Fibroblast of the aortic adventitia (primary cell): ENCODE data around the gene APBB1IP. TPM values are rescaled to one million over a fixed set of nuclear protein-coding genes. Genes with fewer than 3 reads are reported as not detected.
"Not testable (repeated sequence)": the region's sequence is repeated elsewhere in the genome, so short reads cannot be mapped to it uniquely, and the experiment has no call there.

ENCODE experiments used
- DNase-seq: peaks from one replicate; pipeline ENCODE4 v3.0.0-alpha.2; 2010; ENCODE audit warnings: low read depth
- H3K4me3 ChIP-seq: 2 replicates; pipeline ENCODE4 v1.5.1; 2011; ENCODE audit warnings: low read depth, mild to moderate bottlenecking, control low read depth, low read length, moderate library complexity
- total RNA-seq: library from RNA; depleted of rRNA; stranded (reverse); fragments of >200 nt; gene quantifications from 2 replicates; pipeline ENCODE4 v1.2.3, GENCODE V29; 2012; ENCODE audit warnings: low replicate concordance
- TF ChIP-seq, protein P1 (sequence below): IDR thresholded peaks from 2 replicates; pipeline ENCODE4 v1.5.1; 2011; ENCODE audit warnings: mild to moderate bottlenecking, low read length, control low read depth, inconsistent platforms; ENCODE audit not compliant: insufficient read depth

Gene APBB1IP
- total RNA-seq, 1 donor, result 2.9 TPM

DNA sequence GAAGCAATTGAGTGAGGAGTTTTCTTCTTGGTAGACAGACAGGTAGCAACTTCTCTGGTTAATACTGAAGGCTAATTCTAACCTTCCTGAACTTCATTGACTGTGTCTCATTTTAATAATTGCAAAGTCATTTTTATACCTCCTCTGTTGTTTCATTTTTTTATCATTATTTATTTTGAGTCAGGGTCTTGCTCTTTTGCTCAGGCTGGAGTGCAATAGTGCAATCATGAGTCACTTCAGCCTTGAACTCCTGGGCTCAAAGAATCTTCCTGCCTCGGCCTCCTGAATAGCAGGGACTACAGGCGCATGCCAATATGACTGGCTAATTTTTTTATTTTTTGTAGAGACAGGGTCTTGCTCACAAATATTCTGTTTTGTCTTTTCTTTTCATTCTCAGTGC, 45.4 kb downstream of the APBB1IP start:
- TF ChIP-seq, protein P1, sequence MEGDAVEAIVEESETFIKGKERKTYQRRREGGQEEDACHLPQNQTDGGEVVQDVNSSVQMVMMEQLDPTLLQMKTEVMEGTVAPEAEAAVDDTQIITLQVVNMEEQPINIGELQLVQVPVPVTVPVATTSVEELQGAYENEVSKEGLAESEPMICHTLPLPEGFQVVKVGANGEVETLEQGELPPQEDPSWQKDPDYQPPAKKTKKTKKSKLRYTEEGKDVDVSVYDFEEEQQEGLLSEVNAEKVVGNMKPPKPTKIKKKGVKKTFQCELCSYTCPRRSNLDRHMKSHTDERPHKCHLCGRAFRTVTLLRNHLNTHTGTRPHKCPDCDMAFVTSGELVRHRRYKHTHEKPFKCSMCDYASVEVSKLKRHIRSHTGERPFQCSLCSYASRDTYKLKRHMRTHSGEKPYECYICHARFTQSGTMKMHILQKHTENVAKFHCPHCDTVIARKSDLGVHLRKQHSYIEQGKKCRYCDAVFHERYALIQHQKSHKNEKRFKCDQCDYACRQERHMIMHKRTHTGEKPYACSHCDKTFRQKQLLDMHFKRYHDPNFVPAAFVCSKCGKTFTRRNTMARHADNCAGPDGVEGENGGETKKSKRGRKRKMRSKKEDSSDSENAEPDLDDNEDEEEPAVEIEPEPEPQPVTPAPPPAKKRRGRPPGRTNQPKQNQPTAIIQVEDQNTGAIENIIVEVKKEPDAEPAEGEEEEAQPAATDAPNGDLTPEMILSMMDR, result no peak
- no peak for DNase-seq
- H3K4me3 ChIP-seq, result no peak overlapping the region

DNA sequence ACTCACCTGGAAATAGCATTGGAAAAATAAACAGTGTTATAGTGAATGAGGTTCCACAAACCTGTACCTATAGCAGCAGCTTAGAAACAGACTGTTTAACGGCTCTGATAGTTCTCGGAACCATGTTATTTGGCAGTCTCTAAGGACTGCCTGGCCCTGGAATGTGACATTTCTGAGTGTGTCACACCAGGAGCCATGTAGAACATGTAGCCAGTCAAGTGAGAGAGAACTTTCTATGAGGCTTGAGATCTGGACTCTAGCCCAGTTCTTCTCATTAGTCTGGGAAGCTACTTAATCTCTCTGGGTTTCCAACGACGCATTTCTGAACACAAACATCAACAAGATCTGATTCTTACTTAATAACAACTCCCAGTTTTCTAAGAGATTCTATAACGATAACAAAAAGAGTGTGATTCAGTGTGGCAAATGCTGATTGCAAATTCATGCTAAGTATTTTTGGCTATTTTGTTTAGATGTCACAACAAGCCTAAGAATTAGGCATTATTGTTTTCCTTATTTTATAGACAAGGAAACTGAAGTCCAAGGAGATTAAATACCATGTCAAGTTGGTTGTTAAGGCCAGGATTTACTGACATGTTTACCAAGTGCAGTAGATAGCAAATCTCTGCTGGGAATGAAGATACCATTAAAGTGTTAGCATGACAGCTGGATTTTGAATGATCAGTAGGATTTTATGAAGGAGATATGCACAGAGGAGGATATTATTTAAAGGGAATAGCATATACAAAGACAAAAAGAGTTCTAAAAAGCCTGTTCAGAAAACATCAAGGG, 47.2 kb downstream of the APBB1IP start:
- no peak overlapping the region for H3K4me3 ChIP-seq
- TF ChIP-seq, protein P1, result no peak
- DNase-seq, result peak; percentile 70

GRCh38 chr10:26486304-26486703, 48.2 kb downstream of the APBB1IP start:
- peak overlapping the region; percentile 33 for H3K4me3 ChIP-seq
- TF ChIP-seq, protein P1, result no peak
- DNase-seq, result peak; percentile 99

GRCh38 chr10:26486990-26487850, 49.1 kb downstream of the APBB1IP start:
- DNase-seq, result peak; percentile 99
- TF ChIP-seq, protein P1, result no peak
- H3K4me3 ChIP-seq, result no peak overlapping the region

DNA sequence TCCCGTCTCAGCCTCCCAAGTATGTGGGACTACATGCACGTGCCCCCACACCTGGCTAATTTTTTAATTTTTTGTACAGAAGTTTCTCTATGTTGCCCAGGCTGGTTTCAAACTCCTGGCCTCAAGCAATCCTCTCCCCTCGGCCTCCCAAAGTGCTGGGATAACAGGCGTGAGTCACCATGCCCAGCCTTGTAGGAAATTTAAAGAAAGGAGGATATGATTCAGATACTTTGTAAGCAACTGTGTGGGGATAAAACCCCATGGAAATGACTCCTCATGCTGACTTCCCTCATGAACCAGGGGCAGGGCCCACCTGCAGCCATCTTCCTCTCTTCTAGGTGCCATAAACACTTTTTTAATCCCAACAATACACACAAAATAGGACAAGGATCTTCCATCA, 50.2 kb downstream of the APBB1IP start:
- H3K4me3 ChIP-seq, result no peak overlapping the region
- peak; percentile 48 for DNase-seq
- TF ChIP-seq, protein P1, result no peak

DNA sequence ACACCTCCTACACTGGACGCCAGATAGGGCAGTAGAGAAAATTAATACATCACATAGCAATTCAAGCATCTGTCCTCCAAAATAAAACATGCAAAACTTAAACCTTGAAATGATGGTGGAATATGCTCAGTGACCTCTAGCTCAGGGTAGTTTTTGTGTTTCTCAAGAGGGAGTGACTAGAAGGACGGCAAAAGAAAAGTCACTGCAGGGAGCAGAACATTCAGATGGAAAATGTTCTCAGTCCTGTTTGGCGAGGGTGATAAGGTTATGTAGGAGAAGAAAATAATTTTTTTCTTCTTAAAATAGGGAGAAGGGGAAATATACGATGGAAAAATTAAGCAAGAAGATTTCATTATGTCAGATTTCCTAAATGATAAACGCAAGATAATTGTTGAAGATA, 50.9 kb downstream of the APBB1IP start:
- TF ChIP-seq, protein P1, result no peak
- H3K4me3 ChIP-seq, result no peak overlapping the region
- DNase-seq, result no peak

DNA sequence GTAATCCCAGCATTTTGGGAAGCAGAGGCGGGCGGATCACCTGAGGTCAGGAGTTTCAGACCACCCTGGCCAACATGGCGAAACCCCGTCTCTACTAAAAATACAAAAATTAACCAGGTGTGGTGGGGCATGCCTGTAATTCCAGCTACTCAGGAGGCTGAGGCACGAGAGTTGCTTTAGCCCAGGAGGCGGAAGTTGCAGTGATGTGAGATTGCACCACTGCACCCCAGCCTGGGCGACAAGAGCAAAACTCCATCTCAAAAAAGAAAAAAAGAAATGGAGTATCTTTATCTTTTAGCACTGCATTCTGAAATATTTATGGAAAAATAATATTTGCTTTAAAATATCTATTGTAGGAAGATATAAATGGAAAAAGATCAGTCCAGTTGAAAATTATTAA, 52.2 kb downstream of the APBB1IP start:
- not testable (repeated sequence) for H3K4me3 ChIP-seq, DNase-seq
